22Rv1 (cell line): ENCODE results near the gene CEP192.

ENCODE experiments used
- CTCF ChIP-seq: fragments of 450-650 bp; IDR thresholded peaks from 2 replicates; pipeline ENCODE4 v1.5.1; 2017; ENCODE audit warnings: mild to moderate bottlenecking
- ZFX ChIP-seq: fragments of 450-650 bp; IDR thresholded peaks from 2 replicates; pipeline ENCODE4 v1.6.1; 2017; ENCODE audit warnings: antibody characterized with exemption, borderline replicate concordance

- no peak for TF ChIP-seq CTCF
- TF ChIP-seq ZFX = no peak
These were observed 146.7 kb downstream of the CEP192 start for GRCh38 chr18:13137670-13138419.
